Measurements from ENCODE around the gene SV2C. TPM values are rescaled to one million over a fixed set of nuclear protein-coding genes. Genes with fewer than 3 reads are reported as not detected.
"Not testable (repeated sequence)": the region's sequence is repeated elsewhere in the genome, so short reads cannot be mapped to it uniquely, and the experiment has no call there.

SV2C gene
- total RNA-seq, 1 donor from 2014 or later, result 0.18 TPM

GRCh38 chr5:76305269-76305668, 222.1 kb downstream of the SV2C start:
- Mint-ChIP-seq H3K4me3 (no peak overlapping the region), H3K9me3 (peaks cover 10% of the 10 kb centered on the region), H3K36me3 (no peaks in the 10 kb centered on the region), H3K27ac (peak overlapping the region; percentile 1), H3K27me3 (ENCODE audit: low read depth) (no peaks in the 10 kb centered on the region), H3K4me1 (peaks cover 13% of the 10 kb centered on the region)
- no peak for DNase-seq (ENCODE audit: low spot score in 2 of 2, unreplicated experiment in 2 of 2)
- TF ChIP-seq CTCF (IDR thresholded peaks at IDR 0.05; ENCODE audit: unreplicated experiment), result no peak

GRCh38 chr5:76305775-76306174, 222.6 kb downstream of the SV2C start:
- Mint-ChIP-seq H3K27me3 (ENCODE audit: low read depth) (no peaks in the 10 kb centered on the region), H3K36me3 (no peaks in the 10 kb centered on the region), H3K4me1 (peaks cover 13% of the 10 kb centered on the region), H3K4me3 (no peak overlapping the region), H3K9me3 (peaks cover 12% of the 10 kb centered on the region), H3K27ac (no peak overlapping the region)
- no peak for TF ChIP-seq CTCF (IDR thresholded peaks at IDR 0.05; ENCODE audit: unreplicated experiment)
- no peak for DNase-seq (ENCODE audit: low spot score in 2 of 2, unreplicated experiment in 2 of 2)

GRCh38 chr5:76310208-76310607, 227.0 kb downstream of the SV2C start:
- Mint-ChIP-seq H3K4me1 (peaks cover 13% of the 10 kb centered on the region), H3K36me3 (no peaks in the 10 kb centered on the region), H3K27me3 (ENCODE audit: low read depth) (no peaks in the 10 kb centered on the region), H3K27ac (no peak overlapping the region), H3K9me3 (peaks cover 6% of the 10 kb centered on the region), H3K4me3 (no peak overlapping the region)
- no peak for TF ChIP-seq CTCF (IDR thresholded peaks at IDR 0.05; ENCODE audit: unreplicated experiment)
- DNase-seq (ENCODE audit: low spot score in 2 of 2, unreplicated experiment in 2 of 2), result no peak

- Mint-ChIP-seq H3K9me3 (peaks cover 6% of the 10 kb centered on the region), H3K4me1 (peaks cover 2% of the 10 kb centered on the region), H3K27me3 (ENCODE audit: low read depth) (no peaks in the 10 kb centered on the region), H3K4me3 (no peak overlapping the region), H3K36me3 (no peaks in the 10 kb centered on the region), H3K27ac (no peak overlapping the region)
- TF ChIP-seq CTCF (IDR thresholded peaks at IDR 0.05; ENCODE audit: unreplicated experiment), result no peak
- DNase-seq (ENCODE audit: low spot score in 2 of 2, unreplicated experiment in 2 of 2), result no peak
Measured at GRCh38 chr5:76312783-76313182, 229.6 kb downstream of the SV2C start.

GRCh38 chr5:76314643-76315042, 231.5 kb downstream of the SV2C start:
- peaks cover 6% of the 10 kb centered on the region for H3K9me3 Mint-ChIP-seq
- TF ChIP-seq CTCF (IDR thresholded peaks at IDR 0.05; ENCODE audit: unreplicated experiment), result no peak
- H3K4me1 Mint-ChIP-seq, result peaks cover 6% of the 10 kb centered on the region
- no peaks in the 10 kb centered on the region for H3K27me3 Mint-ChIP-seq (ENCODE audit: low read depth)
- no peaks in the 10 kb centered on the region for H3K36me3 Mint-ChIP-seq
- no peak overlapping the region for H3K27ac Mint-ChIP-seq
- no peak overlapping the region for H3K4me3 Mint-ChIP-seq
- DNase-seq (ENCODE audit: low spot score in 2 of 2, unreplicated experiment in 2 of 2), result no peak

GRCh38 chr5:76319673-76320072, 236.5 kb downstream of the SV2C start:
- DNase-seq (ENCODE audit: low spot score in 2 of 2, unreplicated experiment in 2 of 2), result no peak
- Mint-ChIP-seq H3K27ac (peak overlapping the region; percentile 66), H3K4me1 (peaks cover 15% of the 10 kb centered on the region), H3K9me3 (peaks cover 13% of the 10 kb centered on the region), H3K4me3 (no peak overlapping the region), H3K36me3 (no peaks in the 10 kb centered on the region), H3K27me3 (ENCODE audit: low read depth) (no peaks in the 10 kb centered on the region)
- no peak for TF ChIP-seq CTCF (IDR thresholded peaks at IDR 0.05; ENCODE audit: unreplicated experiment)

- not testable (repeated sequence) for H3K4me3 Mint-ChIP-seq; DNase-seq (ENCODE audit: low spot score in 2 of 2, unreplicated experiment in 2 of 2); H3K27ac Mint-ChIP-seq; H3K36me3 Mint-ChIP-seq; H3K27me3 Mint-ChIP-seq (ENCODE audit: low read depth)
- Mint-ChIP-seq H3K4me1 (peaks cover 50% of the 10 kb centered on the region), H3K9me3 (peaks cover 13% of the 10 kb centered on the region)
Measured at GRCh38 chr5:76323494-76323893, 240.3 kb downstream of the SV2C start.
